HG03097 (cell line): Measurements from ENCODE around the gene TLR1.

Source experiments
- ATAC-seq: cut with Tn5 transposase; IDR thresholded peaks from one replicate; pipeline ENCODE4 v1.9.1; 2021; ENCODE audit not compliant: unreplicated experiment, low FRiP score

Gene TLR1, protein sequence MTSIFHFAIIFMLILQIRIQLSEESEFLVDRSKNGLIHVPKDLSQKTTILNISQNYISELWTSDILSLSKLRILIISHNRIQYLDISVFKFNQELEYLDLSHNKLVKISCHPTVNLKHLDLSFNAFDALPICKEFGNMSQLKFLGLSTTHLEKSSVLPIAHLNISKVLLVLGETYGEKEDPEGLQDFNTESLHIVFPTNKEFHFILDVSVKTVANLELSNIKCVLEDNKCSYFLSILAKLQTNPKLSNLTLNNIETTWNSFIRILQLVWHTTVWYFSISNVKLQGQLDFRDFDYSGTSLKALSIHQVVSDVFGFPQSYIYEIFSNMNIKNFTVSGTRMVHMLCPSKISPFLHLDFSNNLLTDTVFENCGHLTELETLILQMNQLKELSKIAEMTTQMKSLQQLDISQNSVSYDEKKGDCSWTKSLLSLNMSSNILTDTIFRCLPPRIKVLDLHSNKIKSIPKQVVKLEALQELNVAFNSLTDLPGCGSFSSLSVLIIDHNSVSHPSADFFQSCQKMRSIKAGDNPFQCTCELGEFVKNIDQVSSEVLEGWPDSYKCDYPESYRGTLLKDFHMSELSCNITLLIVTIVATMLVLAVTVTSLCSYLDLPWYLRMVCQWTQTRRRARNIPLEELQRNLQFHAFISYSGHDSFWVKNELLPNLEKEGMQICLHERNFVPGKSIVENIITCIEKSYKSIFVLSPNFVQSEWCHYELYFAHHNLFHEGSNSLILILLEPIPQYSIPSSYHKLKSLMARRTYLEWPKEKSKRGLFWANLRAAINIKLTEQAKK

DNA sequence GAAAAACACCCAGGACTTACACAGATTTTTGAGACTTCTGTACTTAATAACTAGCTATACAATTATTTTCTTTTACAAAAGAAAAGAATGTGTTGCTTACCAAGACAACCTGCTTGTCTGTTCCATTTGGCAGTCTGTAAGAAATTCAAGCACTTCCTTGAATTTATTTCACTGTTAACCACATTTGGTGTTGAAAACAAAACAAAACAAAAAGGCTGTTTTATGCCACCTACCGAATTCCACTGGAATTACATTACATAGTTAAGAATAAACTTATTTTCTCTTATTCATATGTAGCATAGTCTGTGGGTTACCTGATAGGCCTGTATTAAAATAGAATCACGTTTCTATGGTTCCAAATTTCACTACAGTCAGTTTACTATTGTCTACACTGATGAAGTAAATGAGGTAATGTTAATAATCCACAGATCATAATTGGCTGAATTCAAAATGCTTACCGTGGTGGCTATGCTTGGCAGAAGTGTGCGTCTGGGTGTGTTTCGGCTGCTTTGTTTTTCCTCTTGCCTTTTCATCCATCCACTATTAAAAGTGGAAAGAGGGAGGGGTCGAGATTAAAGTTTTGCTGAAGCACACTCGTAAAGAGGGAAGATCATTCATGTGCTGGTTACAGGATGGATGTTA is at the start of gene TLR1:
Gene TLR1 (minus strand): TSS at position 138 of the 642 bp plus-strand sequence. CDS start 5,960 bp downstream, outside the sequence.
- peak; percentile 38 for ATAC-seq

DNA sequence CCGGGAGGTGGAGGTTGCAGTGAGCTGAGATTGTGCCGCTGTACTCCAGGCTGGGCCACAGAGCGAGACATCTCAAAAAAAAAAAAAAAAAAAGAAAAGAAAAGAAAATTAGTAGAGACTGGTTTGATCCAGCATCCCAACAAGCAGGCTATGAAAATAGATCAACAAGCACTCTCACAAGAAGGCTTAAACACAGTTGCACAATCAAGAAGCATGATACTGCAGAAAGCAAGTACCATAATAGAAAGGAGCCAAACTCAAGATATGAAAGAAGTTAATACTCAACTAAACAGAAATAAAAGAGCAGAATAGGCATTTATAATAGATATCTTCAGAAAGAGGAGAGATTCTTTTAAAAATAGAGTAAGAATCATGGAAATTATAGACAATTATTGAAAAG is 41.4 kb upstream of the TLR1 start:
- ATAC-seq: no peak

DNA sequence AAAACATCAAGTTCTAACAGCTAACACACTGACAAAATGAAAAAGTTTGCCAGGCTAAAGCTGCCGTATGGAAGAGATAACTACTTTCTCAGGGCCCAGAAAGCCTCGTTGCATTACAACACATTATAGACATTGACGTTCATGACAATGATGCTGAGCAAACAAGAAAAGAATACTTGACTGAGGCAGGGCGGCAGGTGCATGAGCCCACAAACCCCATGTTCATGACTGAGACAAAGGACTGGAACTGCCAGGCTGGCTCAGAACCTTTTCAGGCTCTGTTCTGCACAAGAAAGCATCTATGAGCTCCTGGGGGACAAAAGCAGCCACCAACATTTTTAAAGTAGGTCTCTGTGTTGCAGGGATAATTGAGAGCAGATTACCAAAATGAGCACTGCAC is 38.4 kb upstream of the TLR1 start:
- no peak for ATAC-seq

DNA sequence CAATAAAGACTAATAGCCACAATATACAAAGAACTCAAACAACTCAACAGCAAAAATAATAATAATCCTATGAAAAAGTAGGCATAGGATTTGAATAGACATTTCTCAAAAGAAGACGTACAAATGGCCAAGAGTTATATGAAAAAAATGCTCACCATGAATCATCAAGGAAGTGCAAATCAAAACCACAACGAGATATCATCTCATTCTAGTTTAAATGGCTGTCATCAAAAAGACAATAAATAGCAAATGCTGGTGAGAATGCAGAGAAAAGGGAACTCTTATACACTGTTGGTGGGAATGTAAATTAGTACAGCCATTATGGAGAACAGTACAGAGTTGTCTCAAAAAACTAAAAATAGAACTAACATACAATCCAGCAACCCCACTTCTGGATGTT is 33.3 kb upstream of the TLR1 start:
- ATAC-seq: no peak

DNA sequence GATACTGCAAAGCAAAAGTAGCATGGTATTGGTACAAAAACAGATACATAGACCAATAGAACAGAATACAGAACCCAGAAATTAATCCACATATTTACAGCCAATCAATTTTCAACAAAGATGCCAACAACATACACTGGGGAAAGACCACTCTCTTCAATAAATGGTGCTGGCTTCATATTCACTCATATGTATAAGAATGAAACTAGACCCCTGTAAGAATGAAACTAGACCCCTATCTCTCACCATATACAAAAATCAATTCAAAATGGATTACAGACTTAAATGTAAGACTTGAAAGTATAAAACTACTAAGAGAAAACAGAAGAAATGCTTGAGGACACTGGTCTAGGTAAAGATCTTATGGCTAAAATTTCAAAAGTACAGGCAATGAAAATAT is 32.7 kb upstream of the TLR1 start:
- ATAC-seq: no peak

DNA sequence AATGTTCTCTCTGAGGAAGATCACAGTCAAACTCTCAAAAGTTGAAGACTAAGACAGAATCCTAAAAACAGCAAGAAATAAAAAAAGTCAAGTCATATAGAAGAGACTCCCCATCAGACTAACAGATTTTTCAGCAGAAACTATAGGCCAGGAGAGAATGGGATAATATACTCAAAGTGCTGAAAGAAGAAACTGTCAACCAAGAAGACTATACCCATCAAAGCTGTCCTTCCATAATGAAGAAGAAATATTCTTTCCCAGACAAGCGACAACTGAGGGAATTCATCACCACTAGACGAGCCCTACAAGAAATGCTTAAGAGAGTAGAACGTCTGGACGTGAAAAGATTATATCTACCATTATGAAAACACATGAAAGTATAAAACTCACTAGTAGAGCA is 30.0 kb upstream of the TLR1 start:
- no peak for ATAC-seq

DNA sequence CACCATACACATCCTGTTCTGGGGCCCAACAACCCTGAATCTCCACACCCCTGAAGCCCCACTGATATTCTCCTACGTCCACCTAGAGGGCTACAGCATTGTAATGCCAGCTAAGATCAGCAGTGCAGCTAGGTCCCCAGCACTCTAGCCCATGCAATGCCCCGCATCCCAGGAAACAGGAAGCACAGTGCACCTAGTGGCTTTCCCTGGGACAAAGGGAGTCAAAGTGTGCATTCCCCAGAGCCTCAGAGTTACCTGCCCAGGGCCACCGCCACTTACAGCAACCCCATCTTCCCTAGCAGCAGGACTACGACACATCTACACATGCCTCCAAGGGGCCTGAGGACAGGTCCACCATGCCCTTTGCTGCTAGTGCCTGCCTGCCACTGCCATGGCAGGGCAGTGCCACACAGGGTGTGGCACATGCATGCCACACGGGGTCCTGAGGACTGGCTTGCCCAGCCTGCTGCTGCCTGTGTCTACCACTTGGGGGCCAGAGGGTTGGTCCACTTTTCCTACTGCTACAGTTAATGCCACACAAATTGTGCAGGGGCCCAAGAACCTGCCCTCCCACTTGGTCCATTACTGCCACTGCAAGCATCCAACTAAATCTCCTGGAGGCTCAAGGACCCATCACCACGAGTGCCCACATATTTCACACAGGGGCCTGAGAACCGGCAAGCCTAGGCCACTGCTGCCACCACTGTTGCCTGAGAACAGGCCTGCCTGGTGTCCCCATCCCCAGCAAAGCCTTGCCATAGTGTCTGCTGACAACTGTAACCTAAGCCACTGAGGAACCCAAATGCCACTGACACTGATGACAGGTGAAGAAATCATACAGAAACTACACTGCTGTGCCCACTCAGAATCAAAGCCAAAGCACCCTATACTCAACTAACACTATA is 28.3 kb upstream of the TLR1 start:
- no peak for ATAC-seq

DNA sequence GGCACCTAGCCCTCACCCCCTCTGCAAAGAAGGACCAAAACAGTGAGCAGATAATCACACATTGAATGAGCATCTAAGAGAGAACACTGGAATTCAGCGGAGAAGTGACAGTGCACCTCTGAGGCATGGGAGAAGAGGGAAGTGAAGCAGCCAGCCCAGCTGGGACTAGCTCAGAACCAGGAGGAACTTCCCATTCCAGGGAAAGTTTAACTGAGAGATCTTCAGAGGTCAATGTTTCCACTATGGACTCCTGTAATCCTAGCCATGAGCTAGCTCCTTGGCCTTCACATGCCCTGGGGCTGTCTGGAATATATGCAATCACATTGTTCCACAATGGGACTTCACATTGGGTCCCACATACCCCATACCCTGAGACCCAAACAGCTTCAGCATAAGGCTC is 27.6 kb upstream of the TLR1 start:
- no peak for ATAC-seq

DNA sequence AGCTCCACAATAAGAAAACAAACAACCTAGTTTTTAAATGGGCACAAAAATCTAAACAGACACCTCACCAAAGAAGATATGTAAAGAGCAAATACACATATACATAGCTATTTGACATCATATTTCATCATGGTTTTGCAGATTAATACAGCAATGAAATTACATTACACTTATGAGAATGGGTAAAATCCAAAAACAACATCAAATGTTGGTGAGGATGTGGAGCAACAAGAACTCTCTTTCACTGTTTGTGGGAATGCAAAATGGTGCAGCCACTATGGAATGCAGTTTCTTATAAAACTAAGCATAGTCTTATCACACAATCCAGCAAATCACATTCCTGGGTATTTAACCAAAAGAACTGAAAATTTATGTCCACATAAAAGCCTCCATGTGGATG is 27.1 kb upstream of the TLR1 start:
- no peak for ATAC-seq

DNA sequence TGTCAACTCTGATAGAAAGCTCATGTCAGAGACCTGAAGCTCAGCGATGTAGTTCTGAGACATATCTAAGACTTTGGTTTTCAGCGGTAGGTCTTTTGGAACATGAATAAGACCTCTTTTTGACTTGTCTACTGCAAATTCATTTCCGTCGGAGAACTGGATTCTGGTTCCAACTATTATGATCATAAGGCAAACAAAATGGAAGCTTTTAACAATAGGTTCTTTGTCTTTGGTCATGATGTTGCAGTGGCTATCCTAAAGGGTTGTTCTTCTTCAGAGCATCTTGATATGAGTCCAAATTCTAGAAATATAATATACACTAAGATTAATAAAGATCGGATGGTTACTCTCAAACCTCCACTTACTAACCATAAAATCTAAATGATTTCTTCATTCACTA is 24.6 kb upstream of the TLR1 start:
- ATAC-seq: no peak

DNA sequence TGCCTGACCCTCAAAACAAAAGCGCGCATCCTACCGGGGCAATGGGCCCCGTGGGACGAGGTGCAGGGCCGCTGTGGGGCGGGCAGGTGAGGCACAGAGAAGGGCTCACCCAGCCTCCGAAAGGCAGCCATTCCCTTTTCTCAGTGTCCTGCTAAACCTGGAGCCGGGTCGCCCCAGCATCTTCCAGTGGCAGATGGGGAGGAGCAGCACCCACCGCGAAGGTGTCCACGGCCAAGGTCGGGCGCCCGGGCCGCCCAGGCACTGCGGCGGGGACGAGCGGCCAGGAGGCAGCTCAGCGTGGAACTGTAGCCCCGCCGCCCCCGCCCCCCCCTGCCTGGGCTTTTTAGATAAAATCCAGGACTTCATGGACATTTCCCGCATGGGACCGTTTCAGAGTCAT is 19.2 kb upstream of the TLR1 start:
- no peak for ATAC-seq

DNA sequence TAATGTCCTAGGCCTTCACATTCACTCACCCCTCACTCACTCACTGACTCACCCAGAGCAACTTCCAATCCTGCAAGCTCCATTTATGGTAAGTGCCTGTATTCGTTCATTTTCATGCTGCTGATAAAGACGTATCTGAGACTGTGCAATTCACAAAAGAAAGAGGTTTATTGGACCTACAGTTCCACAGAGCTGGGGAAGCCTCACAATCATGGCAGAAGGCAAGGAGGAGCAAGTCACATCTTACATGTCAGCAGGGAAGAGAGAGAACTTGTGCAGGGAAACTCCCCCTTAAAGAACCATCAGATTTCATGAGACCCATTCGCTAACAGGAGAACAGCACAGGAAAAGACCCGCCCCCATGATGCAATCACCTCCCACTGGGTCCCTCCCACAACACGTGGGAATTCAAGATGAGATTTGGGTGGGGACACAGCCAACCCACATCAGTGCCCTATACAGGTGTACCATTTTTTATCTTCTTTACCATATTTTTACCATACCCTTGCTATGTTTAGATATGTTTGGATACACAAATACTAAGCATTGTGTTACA is 18.2 kb upstream of the TLR1 start:
- ATAC-seq: no peak

DNA sequence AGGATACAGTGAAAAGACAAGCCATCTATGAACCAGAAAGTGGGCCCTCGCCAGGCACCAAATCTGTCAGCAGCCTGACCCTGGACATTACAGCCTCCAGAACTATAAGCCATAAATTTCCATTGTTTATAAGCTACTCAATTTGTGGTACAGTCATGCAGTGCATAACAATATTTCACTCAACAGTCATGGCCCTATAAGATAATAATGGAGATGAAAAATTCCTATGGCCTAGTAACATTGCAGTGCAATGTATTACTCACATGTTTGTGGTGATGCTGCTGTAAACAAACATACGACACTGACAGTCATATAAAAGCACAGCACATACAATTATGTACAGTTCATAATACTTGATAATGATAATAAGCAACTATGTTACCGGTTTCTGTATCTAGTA is 17.1 kb upstream of the TLR1 start:
- ATAC-seq: no peak

DNA sequence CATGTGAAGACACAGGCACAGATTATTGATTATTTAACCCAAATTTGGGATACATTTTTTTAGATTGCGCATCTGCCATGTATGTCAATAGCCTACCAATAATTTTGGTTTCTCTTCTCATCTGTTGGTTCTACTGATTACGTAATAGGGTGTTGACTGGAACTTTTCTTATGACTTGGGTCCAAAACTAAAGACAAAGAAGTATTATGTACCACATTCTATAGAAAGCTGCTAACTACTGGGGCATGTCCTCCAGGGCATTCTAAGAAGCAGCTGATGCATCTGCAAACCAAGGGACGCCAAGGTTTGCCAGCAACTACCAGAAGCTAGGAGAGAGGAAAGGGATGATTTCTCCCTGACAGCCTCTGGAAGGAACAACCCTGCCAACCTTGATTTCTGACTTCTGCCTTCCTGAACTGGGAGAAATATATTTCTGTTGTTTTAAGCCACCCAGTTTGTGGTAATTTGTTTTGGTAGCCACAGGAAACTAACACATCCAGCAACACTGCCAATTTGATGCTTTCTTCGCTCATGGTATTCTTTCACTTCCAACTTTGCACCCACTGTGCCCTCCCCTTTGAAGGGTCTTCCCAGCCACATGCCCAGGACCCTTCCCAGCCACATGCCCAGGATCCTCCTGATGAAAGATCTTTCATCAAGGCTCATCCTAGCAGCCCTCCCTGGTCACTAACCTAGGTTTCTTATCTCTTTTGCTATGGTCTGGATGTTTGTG is 15.9 kb upstream of the TLR1 start:
- peak; percentile 40 for ATAC-seq

DNA sequence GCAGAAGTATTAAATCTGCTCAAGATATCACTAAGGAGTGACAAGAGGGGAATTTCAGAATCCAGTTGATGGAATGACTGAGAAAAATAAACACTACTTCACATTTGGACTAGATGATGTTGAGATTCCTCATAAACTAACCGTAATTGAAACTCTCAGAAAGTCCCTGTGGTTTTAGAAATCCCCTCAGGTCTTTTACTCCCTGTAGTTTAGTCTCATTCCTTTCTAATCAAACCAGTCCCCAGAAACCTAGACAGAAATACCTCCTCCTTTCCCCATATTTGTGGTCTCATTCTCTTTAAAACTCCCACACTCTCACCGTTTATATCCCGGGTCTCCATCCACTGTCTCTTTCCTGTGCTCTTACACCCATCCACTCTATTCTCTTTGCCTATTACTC is 15.0 kb upstream of the TLR1 start:
- ATAC-seq: peak; percentile 48

DNA sequence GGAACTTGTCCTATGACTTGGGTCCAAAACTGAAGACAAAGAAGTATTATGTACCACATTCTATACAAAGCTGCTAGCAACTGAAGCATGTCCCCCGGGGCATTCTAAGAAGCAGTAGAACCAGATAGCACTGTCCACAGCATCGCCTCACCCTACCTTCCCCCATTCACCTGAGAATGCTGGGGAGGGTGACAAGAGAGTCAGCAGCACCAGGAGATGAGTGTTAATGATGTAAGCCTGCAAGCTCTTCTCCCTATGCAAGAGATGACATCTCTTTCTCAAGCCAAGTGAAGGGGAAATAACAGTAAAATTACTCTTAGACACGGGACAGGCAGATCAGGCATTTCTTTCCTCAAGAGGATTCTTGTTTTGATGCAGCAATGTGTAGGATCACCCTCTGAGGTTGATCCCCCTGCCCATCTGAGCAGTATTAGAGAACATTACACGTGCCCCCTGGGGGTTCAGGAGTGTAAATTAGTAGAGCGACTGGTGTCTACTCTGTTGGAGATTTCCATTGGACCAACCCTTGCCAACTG is 13.9 kb upstream of the TLR1 start:
- peak; percentile 41 for ATAC-seq

DNA sequence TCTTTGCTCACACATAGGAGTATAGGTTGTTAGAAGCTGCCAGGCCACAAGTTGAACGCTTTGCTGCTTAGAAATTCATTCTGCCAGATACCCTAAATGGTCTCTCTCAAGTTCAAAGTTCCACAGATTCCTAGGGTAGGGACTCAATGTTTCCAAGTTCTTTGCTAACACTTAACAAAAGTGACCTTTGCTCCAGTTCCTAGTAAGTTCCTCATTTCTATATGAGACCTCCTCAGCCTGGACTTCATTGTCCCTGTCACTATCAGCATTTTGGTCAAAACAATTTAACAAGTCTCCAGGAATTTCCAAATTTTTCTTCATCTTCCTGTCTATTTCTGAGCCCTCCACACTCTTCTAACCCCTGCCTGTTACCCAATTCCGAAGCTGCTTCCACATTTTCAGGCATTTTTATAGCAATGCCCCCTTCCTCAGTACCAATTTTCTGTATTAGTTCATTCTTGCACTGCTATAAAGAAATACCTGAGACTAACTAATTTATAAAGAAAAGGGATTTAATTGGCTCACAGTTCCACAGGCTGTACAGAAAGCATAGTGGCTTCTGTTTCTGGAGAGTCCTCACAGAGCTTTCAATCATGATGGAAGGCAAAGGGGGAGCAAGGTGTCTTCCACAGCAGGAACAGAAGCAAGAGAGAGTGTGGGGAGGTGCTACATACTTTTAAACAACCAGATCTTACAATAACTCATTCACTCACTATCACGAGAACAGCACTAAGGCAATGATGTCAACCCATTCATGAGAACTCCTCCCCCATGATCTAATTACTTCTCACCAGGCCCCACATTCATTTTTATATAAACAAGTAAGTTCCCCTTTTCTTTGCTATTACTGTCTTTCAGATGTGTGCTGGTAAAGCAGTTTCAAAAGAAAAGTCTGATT is 11.5 kb upstream of the TLR1 start:
- no peak for ATAC-seq

DNA sequence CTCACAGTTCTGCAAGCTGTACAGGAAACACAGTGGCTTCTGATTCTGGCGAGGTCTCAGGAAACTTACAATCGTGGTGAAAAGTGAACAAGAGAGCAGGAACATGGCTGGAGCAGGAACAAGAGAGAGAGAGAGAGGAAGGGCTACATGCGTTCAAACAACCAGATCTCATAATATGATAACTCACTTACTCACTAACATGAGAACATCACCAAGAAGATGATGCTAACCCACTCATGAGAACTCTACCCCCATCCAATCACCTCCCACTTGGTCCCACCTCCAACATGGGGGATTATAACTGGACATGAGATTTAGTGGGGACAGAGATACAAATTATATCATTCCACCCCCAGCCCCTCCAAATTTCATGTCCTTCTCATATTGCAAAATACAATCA is 9.8 kb upstream of the TLR1 start:
- ATAC-seq: no peak
